GM21423 (cell line): ENCODE results near the gene KCNMA1.

Experiments used
- ATAC-seq: cut with Tn5 transposase; IDR thresholded peaks from one replicate; pipeline ENCODE4 v1.9.1; 2021; ENCODE audit warnings: mild to moderate bottlenecking, moderate library complexity; ENCODE audit not compliant: unreplicated experiment

KCNMA1 gene

GRCh38 chr10:77147871-77148270, 489.7 kb downstream of the KCNMA1 start:
- ATAC-seq, result no peak

GRCh38 chr10:77146712-77147336, 490.8 kb downstream of the KCNMA1 start:
- ATAC-seq, result no peak

GRCh38 chr10:77144656-77145055, 493.0 kb downstream of the KCNMA1 start:
- no peak for ATAC-seq

- no peak for ATAC-seq
These were observed 498.1 kb downstream of the KCNMA1 start for GRCh38 chr10:77139252-77140160.

DNA sequence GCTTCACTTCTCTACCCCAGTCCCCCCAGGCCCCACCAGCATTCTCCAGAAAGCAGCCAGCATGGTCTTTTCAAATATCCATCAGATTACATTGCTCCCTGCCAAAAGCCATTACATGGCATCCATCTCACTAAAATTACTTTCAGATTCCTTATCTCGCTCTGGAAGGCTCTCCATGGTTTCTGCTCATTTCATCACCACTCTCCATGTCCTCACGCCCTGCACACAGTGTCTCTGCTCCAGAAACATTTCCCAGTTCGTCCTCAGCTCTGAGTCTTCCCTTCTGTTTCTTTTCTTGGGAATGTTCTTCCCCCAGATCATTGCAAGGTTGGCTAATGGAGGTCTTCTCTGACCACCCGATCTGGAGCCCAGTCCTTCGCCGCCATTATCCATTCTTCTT, 499.1 kb downstream of the KCNMA1 start:
- ATAC-seq, result no peak

GRCh38 chr10:77135555-77135954, 502.1 kb downstream of the KCNMA1 start:
- ATAC-seq, result no peak

GRCh38 chr10:77131214-77131613, 506.4 kb downstream of the KCNMA1 start:
- no peak for ATAC-seq

- ATAC-seq, result no peak
These were observed 510.4 kb downstream of the KCNMA1 start for GRCh38 chr10:77127243-77127642.

DNA sequence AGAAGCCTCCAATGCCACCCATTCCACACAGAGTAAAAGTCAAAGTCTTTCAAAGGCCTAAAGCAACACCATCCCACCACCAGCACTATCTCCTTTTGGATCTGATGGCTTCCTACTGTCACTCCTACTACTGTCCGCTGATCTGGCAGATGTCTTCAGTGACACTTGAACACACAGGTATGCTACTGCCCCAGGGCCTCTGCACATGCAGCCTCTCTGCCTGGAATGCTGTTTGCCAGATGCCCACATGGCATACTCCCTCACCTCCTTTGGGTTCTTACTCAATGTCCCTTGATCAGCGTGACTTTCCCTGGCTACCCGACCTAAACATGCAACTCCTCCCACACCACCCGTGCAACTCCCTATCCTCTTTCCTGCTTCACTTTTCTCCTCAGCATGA, 512.4 kb downstream of the KCNMA1 start:
- no peak for ATAC-seq

DNA sequence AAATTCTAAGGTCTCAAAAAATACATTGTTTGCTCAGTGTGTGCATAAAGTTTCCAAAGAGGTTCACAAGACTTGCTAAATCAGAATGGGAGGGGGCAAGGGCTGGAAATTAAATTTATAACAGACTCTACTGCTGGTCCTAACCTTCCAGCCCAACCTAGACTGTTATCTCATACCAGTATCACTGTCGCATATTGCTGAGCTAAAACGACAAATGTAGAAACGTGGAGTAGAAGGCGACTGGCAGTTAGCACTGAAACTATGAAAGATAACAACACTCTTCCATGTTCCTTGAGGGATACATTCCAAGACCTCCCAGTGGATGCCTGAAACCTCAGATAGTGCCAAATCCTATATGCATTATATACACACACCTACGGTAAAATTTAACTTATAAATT, 514.3 kb downstream of the KCNMA1 start:
- ATAC-seq, result no peak

DNA sequence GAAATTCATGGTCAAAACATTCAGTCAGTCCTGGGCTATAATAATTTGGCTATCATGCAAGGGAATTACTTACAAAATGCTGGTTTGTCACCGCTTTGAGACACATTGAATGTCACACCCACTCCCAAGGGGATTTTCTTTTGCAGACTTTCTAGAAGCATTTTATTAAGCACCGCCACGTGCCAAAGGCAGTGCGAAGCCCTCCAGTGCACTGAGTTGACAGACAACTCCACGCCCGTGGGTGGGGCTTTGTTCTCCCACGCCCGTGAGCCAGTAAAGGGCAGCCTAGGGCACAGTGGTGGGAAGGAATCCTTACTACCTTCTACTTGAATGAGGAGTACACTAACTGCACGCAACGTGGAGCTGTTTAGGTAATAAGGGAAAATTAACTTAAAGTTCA, 515.8 kb downstream of the KCNMA1 start:
- no peak for ATAC-seq

DNA sequence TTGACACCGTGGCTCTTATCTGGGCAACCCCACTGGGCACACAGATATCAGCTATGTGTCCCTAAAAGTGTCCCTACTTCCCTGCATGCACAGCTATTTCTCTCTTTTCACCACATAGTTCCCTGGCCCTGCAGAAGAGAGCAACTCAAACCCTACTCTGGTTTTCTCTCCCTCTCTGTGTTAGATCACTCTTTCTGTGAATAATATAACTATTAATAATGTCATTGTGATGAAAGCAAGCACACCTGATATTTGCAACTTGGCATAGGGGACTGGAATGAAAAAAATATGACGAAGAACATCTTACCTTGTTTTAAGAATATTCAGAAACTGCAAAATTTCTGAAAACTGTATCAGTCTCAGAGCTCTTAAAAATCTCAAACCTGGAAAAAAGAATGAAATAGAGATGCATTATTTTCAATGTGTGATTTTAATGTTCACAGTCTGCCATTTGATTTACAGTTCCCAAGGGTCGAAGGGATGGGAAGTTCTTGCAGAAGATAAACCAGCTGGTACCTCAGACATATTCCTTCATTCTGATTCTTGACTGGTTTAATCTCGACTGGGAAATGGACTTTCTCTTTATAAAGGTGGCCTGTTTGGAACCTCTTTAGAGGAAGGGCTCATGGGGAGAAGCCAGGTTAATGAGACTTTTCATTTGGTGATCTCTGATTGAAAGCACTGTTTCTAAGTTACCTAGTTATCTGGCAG, 516.8 kb downstream of the KCNMA1 start:
- ATAC-seq, result no peak

DNA sequence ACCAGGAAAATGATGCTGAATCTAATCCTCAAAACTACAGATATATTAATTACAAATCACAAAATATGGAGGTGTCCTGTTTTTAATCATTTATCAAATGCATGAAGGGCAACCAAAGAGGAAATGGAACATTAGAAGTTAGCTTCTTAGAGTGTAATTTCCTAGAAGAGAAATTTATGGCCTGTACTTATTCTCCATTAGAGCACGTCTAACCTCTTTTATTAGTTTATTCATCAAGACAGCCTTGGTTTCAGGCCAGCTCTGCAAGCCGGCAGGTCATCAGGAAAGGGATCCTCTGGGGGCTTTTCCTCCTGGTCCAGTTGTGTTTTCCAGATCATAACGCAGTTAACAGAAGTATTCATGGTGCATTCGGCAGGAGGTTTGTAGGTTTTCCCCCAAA, 517.6 kb downstream of the KCNMA1 start:
- no peak for ATAC-seq

DNA sequence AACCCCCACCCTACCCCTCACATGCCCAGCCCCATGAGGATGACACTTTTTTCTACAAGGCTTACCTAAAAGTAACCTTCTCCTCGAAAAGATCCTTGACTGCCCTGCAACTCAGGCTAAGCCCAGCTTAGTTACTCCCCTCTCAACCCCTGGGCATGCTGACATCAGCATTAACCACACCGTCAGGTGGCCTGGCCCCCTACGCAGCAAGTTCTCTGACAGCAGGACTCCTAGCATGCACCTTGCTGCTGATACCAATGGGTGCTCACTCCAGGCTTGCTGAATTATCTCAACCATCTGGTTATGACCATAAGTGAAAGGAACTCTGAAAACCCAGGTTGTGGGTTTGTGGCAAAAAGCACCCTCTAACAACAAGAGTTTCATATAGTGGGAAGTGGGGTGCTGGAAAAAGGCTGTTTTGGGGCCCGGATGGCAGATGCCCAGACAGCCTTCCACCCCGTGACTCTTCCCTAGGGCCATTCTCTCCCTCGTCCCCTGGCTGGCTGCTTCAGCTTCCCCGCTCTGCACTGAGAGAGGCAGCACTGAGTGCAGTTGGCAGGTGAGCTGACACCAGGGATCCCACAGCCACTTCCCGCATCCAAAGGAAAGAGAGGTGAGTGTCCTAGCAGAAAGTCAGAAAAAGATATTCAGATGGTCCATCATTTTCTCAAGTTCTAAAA, 518.9 kb downstream of the KCNMA1 start:
- ATAC-seq, result no peak

DNA sequence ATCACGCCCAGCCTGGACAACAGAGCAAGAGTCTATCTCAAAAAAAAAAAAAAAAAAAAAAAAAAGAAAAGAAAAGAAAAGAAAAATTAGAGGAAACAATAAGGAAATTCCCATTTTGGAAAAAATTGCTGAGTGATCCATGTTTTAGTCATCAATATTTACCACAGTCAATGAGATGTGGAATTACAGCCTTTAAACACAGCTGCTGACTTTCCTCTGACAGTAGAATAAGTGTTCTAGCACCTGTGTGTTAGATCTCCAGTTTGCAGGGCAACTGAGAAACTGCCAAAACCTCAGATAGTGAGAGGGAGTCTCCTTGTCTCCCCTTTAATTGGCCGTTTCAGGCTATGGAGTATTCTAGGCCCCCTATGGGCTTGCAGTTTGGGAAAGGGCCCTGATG, 520.1 kb downstream of the KCNMA1 start:
- no peak for ATAC-seq

DNA sequence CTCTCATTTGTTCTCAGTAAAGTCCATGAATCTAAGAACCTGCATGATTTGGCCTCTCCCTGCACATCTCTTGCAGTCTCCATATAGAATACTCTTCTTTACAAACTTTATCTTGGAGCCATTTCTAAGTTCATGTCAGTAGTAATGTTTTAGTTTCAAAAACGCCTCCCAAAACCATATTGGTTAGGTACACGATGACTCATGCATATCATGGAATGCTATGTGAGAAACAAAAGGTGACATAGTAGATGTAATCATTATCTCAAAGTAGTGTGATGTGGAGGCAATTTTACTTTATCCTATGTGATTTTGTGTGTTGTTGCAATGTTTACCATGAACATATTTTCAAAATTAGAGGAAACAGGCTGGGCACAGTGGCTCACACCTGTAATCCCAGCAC, 520.7 kb downstream of the KCNMA1 start:
- ATAC-seq, result no peak

- no peak for ATAC-seq
These were observed 523.3 kb downstream of the KCNMA1 start for GRCh38 chr10:77114181-77114821.

GRCh38 chr10:77111611-77112550, 525.7 kb downstream of the KCNMA1 start:
- no peak for ATAC-seq

DNA sequence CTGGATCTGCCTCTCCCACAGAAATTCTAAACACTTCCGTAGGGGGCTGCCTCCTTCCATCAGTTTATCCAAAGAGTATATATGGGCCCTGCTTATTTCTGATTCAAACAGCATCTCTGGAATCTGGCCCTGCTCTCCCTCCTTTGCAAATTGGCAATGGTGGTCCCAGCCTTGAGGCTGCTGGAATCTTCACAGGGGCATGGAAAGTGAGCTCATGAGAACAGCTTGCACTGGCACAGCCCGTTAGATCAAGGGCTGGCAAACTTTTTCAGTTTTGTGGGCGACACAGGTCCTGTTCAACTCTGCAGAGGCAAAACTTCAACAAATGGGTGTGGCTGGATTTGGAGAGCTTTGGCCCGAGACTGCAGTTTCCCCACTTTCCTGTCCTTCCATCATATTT, 526.9 kb downstream of the KCNMA1 start:
- no peak for ATAC-seq
